ENCODE measurements around the gene SMIM24.

DNA sequence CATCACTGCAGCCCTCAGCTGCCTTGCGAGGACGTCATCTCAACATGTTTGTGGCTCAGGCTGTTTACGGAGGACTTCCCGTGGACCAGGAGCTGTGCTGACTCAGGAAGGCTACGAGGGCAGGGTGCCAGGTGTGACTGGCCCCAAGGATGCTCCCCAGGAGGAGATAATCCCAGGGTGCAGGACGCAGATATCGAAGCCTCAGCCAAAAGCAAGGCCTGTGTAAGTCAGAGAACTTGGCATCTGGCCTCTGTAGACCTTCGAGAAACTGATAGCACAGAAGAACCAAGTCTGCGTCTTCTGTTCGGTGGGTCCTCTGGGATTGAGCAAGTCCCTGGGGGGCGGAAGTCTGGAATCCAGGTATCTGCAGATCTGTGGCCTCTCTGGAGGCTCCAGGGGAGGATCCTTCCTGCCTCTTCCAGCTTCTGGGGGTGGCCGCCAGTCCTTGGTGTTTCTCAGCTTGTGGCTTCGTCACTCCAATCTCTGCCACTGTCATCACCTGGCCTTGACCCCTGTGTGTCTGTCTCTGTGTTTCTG, 22.8 kb upstream of the SMIM24 start:
- TF ChIP-seq, protein P1, sequence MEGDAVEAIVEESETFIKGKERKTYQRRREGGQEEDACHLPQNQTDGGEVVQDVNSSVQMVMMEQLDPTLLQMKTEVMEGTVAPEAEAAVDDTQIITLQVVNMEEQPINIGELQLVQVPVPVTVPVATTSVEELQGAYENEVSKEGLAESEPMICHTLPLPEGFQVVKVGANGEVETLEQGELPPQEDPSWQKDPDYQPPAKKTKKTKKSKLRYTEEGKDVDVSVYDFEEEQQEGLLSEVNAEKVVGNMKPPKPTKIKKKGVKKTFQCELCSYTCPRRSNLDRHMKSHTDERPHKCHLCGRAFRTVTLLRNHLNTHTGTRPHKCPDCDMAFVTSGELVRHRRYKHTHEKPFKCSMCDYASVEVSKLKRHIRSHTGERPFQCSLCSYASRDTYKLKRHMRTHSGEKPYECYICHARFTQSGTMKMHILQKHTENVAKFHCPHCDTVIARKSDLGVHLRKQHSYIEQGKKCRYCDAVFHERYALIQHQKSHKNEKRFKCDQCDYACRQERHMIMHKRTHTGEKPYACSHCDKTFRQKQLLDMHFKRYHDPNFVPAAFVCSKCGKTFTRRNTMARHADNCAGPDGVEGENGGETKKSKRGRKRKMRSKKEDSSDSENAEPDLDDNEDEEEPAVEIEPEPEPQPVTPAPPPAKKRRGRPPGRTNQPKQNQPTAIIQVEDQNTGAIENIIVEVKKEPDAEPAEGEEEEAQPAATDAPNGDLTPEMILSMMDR (conservative IDR thresholded peaks at IDR 0.05; ENCODE audit: low read depth in 2 of 2), result no peak
- TF ChIP-seq NANOG (IDR thresholded peaks at IDR 0.05; ENCODE audit: borderline replicate concordance) (no peak), EZH2 (IDR thresholded peaks at IDR 0.05; ENCODE audit: low read depth, unreplicated experiment) (no peak), POLR2AphosphoS5 (IDR thresholded peaks at IDR 0.05; ENCODE audit: low read depth) (no peak)

All from GM23338 (cell line).